Esophagus (tissue), 2 donors: Measurements from ENCODE around the gene PREX1. TPM values are rescaled to one million over a fixed set of nuclear protein-coding genes. Genes with fewer than 3 reads are reported as not detected.

ENCODE experiments used
- H3K27ac ChIP-seq, 2 donors: one replicate each; pipeline ENCODE4 v1.5.1; 2013; ENCODE audit warnings: low read depth in 2 of 2, mild to moderate bottlenecking in 2 of 2, inconsistent platforms in 1 of 2, low read length in 1 of 2, moderate library complexity in 1 of 2
- H3K27me3 ChIP-seq, 2 donors: one replicate each; pipeline ENCODE4 v1.6.1; 2013; ENCODE audit warnings: low read length in 2 of 2, control low read depth in 1 of 2, mild to moderate bottlenecking in 1 of 2; ENCODE audit not compliant: insufficient read depth in 2 of 2, control insufficient read depth in 1 of 2
- H3K36me3 ChIP-seq, 2 donors: one replicate each; pipeline ENCODE4 v1.6.1; 2013; ENCODE audit warnings: low read length in 1 of 2; ENCODE audit not compliant: control insufficient read depth in 2 of 2, insufficient read depth in 2 of 2
- H3K4me1 ChIP-seq, 2 donors: one replicate each; pipeline ENCODE4 v1.6.1; 2013; ENCODE audit warnings: low read length in 1 of 2; ENCODE audit not compliant: control insufficient read depth in 2 of 2, insufficient read depth in 2 of 2
- H3K4me3 ChIP-seq, 2 donors: one replicate each; pipeline ENCODE4 v1.5.1; 2013; ENCODE audit warnings: low read length in 2 of 2, mild to moderate bottlenecking in 2 of 2, low read depth in 1 of 2, moderate library complexity in 1 of 2
- H3K9me3 ChIP-seq, 2 donors: one replicate each; pipeline ENCODE4 v1.6.1; 2013; ENCODE audit warnings: mild to moderate bottlenecking in 2 of 2, low read depth in 1 of 2, low read length in 1 of 2, moderate library complexity in 1 of 2; ENCODE audit not compliant: control insufficient read depth in 2 of 2, insufficient read depth in 1 of 2
- WGBS, 2 donors: extraction: QIAGEN DNeasy Blood & Tissue Kit; methylation state at CpG; one replicate each; pipeline ENCODE4 v1.1.7; 2013; 5-methylcytosine and 5-hydroxymethylcytosine counted together
- polyA plus RNA-seq, 2 donors: library from polyadenylated mRNA; stranded (reverse); fragments of 200-250 nt; gene quantifications; one replicate each; pipeline ENCODE4 v1.2.3, GENCODE V29; 2013
- donor health status: healthy with polysubstance abuse.
- donor health status: Bipolar disorder and iron deficiency.

PREX1 gene
- polyA plus RNA-seq, 2 donors, result 2.5 to 3.0 TPM

DNA sequence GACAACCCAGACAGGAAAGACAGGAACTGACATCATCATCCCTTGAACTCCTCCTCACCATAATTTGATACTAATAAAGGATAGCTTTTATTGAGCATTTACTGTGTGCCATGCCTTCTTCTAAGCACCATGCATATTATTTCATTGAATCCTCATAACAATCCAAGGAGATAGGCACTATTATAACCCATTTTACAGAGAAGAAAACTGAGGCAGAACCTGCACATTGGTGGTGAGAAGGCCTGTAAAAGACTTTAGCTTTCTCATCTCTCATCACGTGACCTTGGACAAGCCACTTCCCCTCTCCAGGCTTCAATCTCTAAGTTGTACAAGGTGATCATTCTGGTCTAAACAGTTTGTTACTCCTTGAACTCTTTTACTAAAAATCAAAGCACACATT, 34.5 kb upstream of the PREX1 start:
- no peaks in the 10 kb centered on the region for H3K9me3 ChIP-seq
- H3K36me3 ChIP-seq, result no peaks in the 10 kb centered on the region
- H3K4me3 ChIP-seq, result no peak overlapping the region
- H3K27ac ChIP-seq, result no peak overlapping the region
- no peaks in the 10 kb centered on the region for H3K4me1 ChIP-seq
- 91 to 96% methylated on average over 1 of the region's 1 CpG for WGBS, 2 donors
- no peaks in the 10 kb centered on the region for H3K27me3 ChIP-seq

DNA sequence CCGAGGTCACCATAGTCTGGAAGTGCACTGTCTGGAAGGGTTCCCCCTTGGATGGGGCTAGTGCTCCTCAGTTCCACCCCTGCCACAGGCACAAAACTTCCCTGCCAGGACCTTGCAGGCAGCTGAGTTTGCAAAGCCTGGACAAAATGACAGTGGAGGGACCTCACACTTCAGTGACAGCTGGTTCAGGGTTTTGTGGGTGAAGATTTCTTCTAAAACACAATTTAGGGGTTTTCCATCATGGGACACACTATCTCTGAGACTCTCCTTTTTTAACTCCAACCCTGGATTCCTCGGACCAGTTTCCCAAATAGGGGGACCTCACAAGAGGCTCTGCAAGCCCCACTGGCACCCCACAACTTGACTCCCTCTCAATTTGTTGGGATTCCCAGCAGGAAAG, 33.6 kb upstream of the PREX1 start:
- Histone ChIP-seq H3K27me3 (no peaks in the 10 kb centered on the region), H3K4me1 (no peaks in the 10 kb centered on the region), H3K4me3 (no peak overlapping the region), H3K36me3 (no peaks in the 10 kb centered on the region), H3K27ac (no peak overlapping the region), H3K9me3 (no peaks in the 10 kb centered on the region)
- WGBS, 2 donors, result 85 to 88% methylated on average over 2 of the region's 2 CpGs

DNA sequence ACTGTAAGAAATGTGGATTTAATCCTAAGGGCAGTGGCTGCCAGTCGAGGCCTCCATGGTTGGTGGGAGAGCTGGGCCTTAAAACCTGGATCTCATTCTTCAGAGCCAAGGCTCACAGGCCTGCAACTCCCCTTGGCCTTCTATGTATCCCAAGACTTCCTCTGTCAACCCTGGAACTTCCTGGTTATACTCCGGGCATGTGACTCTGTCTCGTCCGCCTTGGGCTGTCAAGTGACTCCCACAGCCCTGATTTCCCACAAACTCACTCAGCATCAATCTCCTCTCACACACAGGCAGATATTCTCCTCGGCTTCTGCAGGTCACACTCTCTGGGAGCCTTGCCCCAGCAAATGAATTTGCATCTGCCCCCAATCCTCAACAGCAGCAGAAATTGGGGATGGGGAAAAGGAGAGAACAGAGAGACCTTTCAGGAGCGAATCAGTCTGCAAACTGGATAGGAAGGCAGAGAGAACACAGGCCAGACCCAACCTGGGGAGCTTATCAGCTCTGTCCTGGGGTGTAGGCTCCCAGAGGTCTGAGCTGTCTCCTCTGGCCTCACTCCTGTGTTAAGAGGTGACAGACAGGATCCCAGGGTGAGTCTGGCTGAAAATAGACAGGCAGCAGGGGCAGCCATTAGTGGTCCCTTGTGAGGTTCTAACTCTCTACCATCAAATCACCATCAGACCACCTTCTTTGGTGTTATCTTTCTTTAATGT, 30.4 kb upstream of the PREX1 start:
- Histone ChIP-seq H3K27ac (no peak overlapping the region), H3K9me3 (no peaks in the 10 kb centered on the region), H3K4me1 (no peaks in the 10 kb centered on the region), H3K4me3 (no peak overlapping the region), H3K36me3 (no peaks in the 10 kb centered on the region), H3K27me3 (no peaks in the 10 kb centered on the region)
- 67 to 70% methylated on average over 6 of the region's 6 CpGs for WGBS, 2 donors

DNA sequence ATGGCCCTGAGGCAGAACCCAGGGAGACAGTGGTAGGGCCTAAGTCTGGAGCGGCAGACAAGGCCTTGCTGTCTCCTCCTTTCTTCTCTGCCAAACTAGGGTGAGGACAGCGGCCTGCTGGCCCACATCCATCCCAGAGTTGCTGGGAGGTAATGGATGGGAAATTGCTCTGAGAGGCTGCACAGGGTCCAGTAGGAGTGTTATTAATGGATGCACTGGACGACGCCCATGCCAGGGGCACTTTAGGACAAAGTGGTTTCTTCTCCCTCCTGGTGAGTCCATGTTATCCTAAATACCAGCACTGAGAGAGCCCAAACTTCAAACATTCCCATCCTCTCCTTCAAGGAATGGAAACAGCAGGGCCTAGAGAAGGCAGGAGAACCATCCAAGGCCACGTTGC, 28.3 kb upstream of the PREX1 start:
- Histone ChIP-seq H3K4me3 (no peak overlapping the region), H3K9me3 (no peaks in the 10 kb centered on the region), H3K4me1 (no peaks in the 10 kb centered on the region), H3K27ac (no peak overlapping the region), H3K27me3 (peaks cover 0 to 6% of the 10 kb centered on the region in 2 donors), H3K36me3 (no peaks in the 10 kb centered on the region)
- 79 to 85% methylated on average over 5 of the region's 5 CpGs for WGBS, 2 donors

DNA sequence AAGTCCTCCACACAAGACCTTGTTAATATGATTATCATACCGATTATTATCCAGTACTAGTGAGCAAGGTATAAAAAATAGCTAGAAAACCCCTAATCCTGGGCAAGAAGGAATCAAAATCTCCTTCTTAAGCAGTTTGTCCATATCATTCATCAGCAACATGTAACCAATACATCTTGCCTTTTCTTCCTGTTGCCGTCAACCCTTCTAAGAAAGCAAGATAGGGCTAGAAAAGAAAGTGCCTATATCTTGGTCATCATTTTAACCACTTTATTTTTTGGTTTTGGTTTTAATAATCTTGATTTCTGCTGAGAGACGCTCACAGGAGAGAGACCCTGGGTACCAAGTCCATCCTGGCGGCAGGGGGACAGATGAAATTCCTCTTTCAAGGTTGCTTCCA, 27.2 kb upstream of the PREX1 start:
- Histone ChIP-seq H3K4me1 (no peaks in the 10 kb centered on the region), H3K27ac (no peak overlapping the region), H3K9me3 (no peaks in the 10 kb centered on the region), H3K36me3 (no peaks in the 10 kb centered on the region), H3K4me3 (no peak overlapping the region), H3K27me3 (peaks cover 0 to 6% of the 10 kb centered on the region in 2 donors)
- 89 to 91% methylated on average over 4 of the region's 4 CpGs for WGBS, 2 donors

DNA sequence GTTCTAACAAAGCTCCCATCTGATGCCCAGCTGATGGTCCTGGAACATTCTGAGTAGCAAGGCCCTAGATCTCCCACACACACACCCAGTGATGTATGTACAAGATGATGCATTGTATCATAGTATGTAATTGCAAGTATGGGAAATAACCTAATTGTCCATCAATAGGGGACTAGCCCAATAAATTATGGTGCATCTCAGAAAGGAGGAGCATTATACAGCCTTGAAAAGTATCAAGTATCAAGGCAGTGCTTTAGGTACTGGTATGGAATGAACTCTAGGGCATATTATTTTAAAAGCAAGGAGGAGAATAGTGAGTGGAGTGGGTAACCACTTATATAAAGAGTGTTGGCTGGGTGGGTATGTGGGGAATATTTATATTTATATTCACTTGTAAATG, 24.8 kb upstream of the PREX1 start:
- no peaks in the 10 kb centered on the region for H3K9me3 ChIP-seq
- no peaks in the 10 kb centered on the region for H3K4me1 ChIP-seq
- H3K27me3 ChIP-seq, result peaks cover 0 to 6% of the 10 kb centered on the region in 2 donors
- H3K4me3 ChIP-seq, result no peak overlapping the region
- no peak overlapping the region for H3K27ac ChIP-seq
- H3K36me3 ChIP-seq, result no peaks in the 10 kb centered on the region

DNA sequence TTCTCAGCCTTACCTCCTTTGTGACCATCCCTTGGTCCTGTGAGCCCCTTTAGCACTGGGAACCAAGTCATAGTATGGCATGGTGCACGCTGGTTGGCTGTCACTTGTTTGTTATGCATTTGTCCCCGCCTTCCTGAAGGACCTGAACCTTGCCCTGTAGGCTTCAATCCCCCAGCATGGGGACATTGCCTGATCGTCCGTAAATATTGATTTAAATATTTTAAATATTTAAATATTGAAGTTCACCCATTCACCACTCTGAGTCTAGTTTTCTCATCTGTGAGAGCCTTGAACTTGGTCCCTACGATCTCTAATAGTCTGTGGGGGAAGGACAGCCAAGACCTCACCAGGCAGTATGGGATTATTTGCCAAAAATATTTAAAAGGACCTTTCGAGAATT, 23.8 kb upstream of the PREX1 start:
- H3K27ac ChIP-seq, result no peak overlapping the region
- H3K4me3 ChIP-seq, result no peak overlapping the region
- no peaks in the 10 kb centered on the region for H3K9me3 ChIP-seq
- H3K27me3 ChIP-seq, result peaks cover 0 to 6% of the 10 kb centered on the region in 2 donors
- no peaks in the 10 kb centered on the region for H3K4me1 ChIP-seq
- WGBS, 2 donors, result 79 to 83% methylated on average over 6 of the region's 6 CpGs
- H3K36me3 ChIP-seq, result no peaks in the 10 kb centered on the region

DNA sequence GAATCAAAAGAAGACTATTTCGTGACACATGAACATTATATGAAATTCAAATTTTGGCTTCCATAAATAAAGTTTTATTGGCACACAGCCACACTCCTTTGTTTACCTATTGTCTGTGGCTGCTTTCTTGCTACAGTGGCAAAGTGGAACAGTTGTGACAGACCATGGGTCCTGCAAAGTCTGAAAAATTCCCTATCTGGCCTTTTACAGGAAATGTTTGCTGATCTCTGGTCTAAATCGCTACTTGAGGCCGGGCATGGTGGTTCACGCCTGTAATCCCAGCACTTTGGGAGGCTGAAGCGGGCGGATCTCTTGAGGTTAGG, 23.1 kb upstream of the PREX1 start:
- H3K36me3 ChIP-seq, result no peaks in the 10 kb centered on the region
- 85 to 86% methylated on average over 6 of the region's 6 CpGs for WGBS, 2 donors
- H3K4me1 ChIP-seq, result no peaks in the 10 kb centered on the region
- peaks cover 0 to 6% of the 10 kb centered on the region in 2 donors for H3K27me3 ChIP-seq
- H3K4me3 ChIP-seq, result no peak overlapping the region
- no peak overlapping the region for H3K27ac ChIP-seq
- H3K9me3 ChIP-seq, result no peaks in the 10 kb centered on the region

DNA sequence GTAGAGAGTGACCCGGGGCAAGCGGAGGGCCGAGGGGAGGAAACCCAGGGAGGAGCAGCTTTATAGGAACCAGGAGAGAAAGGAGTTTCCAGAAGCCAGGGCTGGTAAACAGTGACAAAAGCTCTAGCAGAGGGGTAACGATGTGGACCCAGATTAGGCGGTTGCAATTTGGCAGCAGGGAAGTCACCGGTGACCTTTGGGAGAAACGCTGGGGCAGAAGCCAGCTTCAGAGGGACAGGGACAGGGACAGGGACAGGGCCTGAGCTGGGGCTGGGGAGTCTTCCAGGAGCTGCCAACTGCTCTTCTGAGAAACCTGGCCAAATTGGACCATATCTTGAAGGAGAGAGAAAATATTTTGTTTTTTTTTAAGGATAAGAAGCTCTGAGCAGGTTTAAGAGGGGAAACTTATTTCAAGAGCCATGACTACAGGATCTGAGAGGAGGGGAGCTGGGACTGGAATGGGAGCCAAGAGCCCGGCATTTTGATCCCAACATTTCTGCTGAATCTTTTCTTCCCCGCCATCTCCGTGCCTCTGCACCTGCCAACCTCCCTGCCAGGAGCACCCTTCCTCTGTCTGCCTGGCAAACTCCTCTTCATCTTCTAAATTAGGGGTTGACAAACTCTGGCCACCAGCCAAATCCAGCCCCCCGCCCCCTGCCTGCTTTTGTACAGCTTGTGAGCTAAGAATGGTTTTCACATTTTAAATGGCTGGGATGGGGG, 22.6 kb upstream of the PREX1 start:
- Histone ChIP-seq H3K4me1 (no peaks in the 10 kb centered on the region), H3K27me3 (peaks cover 0 to 6% of the 10 kb centered on the region in 2 donors), H3K9me3 (no peaks in the 10 kb centered on the region), H3K4me3 (no peak overlapping the region), H3K27ac (no peak overlapping the region), H3K36me3 (no peaks in the 10 kb centered on the region)
- WGBS, 2 donors, result 67 to 70% methylated on average over 11 of the region's 11 CpGs

DNA sequence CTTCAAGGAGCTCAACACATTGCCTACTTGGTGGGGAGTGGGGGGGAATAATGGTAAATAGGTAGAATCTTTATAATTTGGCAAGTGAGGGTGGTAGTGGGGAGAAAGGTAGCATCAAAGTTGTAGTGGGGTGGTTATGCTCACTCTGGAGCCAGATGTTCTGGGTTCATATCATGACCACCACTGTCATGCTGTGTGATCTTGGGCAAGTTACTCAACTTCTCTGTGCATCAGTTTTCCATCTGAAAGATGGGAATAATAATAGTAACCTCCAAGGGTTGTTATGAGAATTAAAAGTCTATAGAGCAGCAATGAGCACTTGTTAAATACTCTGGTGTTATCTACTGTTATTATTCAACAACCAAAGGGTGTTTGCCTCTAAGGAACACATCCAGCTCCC, 22.0 kb upstream of the PREX1 start:
- Histone ChIP-seq H3K27ac (no peak overlapping the region), H3K4me3 (no peak overlapping the region), H3K27me3 (peaks cover 0 to 6% of the 10 kb centered on the region in 2 donors), H3K36me3 (no peaks in the 10 kb centered on the region), H3K4me1 (no peaks in the 10 kb centered on the region), H3K9me3 (no peaks in the 10 kb centered on the region)
